ENCODE results near the gene MMP24.

The MMP24 gene

DNA sequence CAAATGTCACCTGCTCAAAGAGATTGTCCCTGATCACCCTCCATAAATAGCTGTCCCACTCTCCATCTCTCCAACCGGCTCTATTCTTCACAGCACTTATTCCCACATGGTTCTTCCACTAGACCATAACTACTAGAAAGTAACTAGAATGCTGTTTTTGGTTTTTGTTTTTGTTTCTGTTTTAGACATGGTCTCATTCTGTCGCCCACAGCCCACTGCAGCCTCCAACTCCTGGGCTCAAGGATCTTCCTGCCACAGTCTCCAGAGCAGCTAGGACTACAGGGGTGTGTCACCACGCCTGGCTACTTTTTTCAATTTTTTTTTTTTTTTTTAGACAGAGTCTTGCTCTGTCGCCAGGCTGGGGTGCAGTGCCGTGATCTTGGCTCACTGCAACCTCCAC lies 12.2 kb downstream of the MMP24 start:
- TF ChIP-seq CTCF (IDR thresholded peaks at IDR 0.05; ENCODE audit: insufficient read depth, low read depth, low read length, missing control alignments): no peak
- no peak for DNase-seq (ENCODE audit: low read depth)
- H3K4me3 ChIP-seq (ENCODE audit: low read length): no peak overlapping the region

DNA sequence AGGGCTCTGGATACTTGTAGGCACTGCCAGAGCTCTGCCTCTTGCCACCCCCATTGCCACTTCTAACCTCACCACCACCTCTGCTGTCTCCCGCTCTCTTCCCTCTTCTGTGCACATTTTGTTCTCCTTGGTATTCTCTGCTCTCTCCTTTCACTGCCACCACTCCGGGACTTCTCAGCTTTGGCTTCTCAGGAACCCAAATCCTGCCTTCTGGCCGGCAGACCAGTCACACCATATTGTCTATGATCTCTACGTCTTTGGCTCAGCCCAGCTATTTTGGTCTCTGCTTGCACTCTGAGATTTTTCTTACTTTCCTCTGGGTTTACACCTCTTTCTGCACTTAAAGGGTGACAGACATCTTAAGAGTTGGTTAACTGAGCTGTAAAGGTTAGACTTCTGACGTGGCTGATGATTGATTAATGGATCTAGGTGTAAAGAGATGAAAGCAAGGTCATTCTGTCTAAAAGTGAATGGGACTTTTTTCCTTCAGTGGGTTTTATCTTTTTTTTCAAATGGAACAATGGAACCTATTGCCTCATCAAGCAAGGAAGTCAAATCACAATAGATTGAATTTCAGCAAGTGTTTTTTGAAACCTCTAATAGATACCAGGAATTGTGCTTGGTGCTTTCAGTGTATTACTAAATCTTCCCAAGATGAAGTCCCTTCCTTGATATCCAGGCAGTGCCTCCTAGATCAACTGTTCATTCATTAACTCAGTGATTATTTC lies 13.8 kb downstream of the MMP24 start:
- H3K4me3 ChIP-seq (ENCODE audit: low read length): no peak overlapping the region
- DNase-seq (ENCODE audit: low read depth): no peak
- no peak for TF ChIP-seq CTCF (IDR thresholded peaks at IDR 0.05; ENCODE audit: insufficient read depth, low read depth, low read length, missing control alignments)

- no peak for TF ChIP-seq CTCF (IDR thresholded peaks at IDR 0.05; ENCODE audit: insufficient read depth, low read depth, low read length, missing control alignments)
- no peak overlapping the region for H3K4me3 ChIP-seq (ENCODE audit: low read length)
- no peak for DNase-seq (ENCODE audit: low read depth)
Measured at GRCh38 chr20:35240811-35241293, 14.4 kb downstream of the MMP24 start.

DNA sequence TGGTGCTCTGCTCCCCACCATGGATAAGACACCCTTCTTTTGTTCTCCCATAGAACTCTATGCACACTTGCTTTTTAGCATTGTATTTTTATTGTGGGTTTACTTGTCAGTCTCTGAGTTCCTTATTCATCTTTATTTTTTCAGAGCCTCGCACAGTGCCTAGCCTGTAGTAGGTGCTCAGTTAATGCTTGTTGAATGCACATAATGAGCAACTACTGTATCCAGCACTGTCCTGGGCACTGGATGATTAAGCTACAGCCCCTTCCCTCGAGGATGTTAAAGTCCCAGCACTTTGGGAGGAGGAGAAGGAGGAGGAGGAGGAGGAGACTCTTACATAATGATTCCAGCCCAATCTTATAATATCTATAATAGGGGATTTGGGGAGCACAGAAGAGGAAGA lies 16.8 kb downstream of the MMP24 start:
- TF ChIP-seq CTCF (IDR thresholded peaks at IDR 0.05; ENCODE audit: insufficient read depth, low read depth, low read length, missing control alignments): no peak
- no peak overlapping the region for H3K4me3 ChIP-seq (ENCODE audit: low read length)
- DNase-seq (ENCODE audit: low read depth): no peak

- TF ChIP-seq CTCF (IDR thresholded peaks at IDR 0.05; ENCODE audit: insufficient read depth, low read depth, low read length, missing control alignments): no peak
- no peak overlapping the region for H3K4me3 ChIP-seq (ENCODE audit: low read length)
- DNase-seq (ENCODE audit: low read depth): no peak
Measured at GRCh38 chr20:35243986-35244385, 17.5 kb downstream of the MMP24 start.

- no peak overlapping the region for H3K4me3 ChIP-seq (ENCODE audit: low read length)
- DNase-seq (ENCODE audit: low read depth): no peak
- no peak for TF ChIP-seq CTCF (IDR thresholded peaks at IDR 0.05; ENCODE audit: insufficient read depth, low read depth, low read length, missing control alignments)
Measured at GRCh38 chr20:35246723-35247122, 20.2 kb downstream of the MMP24 start.
